ENCODE results near the gene BPIFB1.

The BPIFB1 gene

GRCh38 chr20:33328157-33329137 lies 45.4 kb downstream of the BPIFB1 start:
- Histone ChIP-seq H3K9ac (ENCODE audit: low read length) (no peak overlapping the region), H2AFZ (ENCODE audit: insufficient read depth, low read length, poor library complexity) (no peak overlapping the region), H2BK5ac (ENCODE audit: low read depth, low read length, poor library complexity) (no peak overlapping the region), H2BK120ac (ENCODE audit: insufficient read depth, low read length, poor library complexity) (no peak overlapping the region), H3K36me3 (ENCODE audit: control insufficient read depth in 1 of 2, insufficient read depth in 2 of 2, low read length in 2 of 2) (no peaks in the 10 kb centered on the region), H4K12ac (ENCODE audit: low read depth, low read length) (no peak overlapping the region), H2AK5ac (ENCODE audit: low read length) (no peak overlapping the region), H2BK12ac (ENCODE audit: low read length) (no peak overlapping the region), H3K79me1 (ENCODE audit: low read length) (no peaks in the 10 kb centered on the region), H3K4me3 (ENCODE audit: low read depth, low read length) (no peak overlapping the region), H3K18ac (ENCODE audit: low read length) (no peak overlapping the region), H3K27ac (ENCODE audit: low read depth, low read length) (no peak overlapping the region), H3K4me2 (ENCODE audit: low read length) (no peak overlapping the region), H3K14ac (ENCODE audit: low read length) (no peak overlapping the region), H3K4me1 (ENCODE audit: control insufficient read depth in 1 of 2, insufficient read depth in 2 of 2, low read length in 2 of 2) (no peaks in the 10 kb centered on the region), H3K9me3 (ENCODE audit: insufficient read depth, low read depth, low read length) (no peaks in the 10 kb centered on the region), H3K79me2 (ENCODE audit: control insufficient read depth, insufficient read depth, low read length, poor library complexity) (no peaks in the 10 kb centered on the region), H3K23ac (ENCODE audit: low read length) (no peak overlapping the region), H4K91ac (ENCODE audit: low read depth, low read length) (no peak overlapping the region), H4K8ac (ENCODE audit: low read depth, low read length) (no peak overlapping the region), H3K4ac (ENCODE audit: low read depth, low read length) (no peak overlapping the region), H3K27me3 (ENCODE audit: insufficient read depth, low read length) (peaks cover 3% of the 10 kb centered on the region)
- DNase-seq: no peak
- WGBS (ENCODE audit: extremely low coverage, insufficient coverage, insufficient read length): no CpG with 5 or more reads among the region's 23 CpGs

GRCh38 chr20:33332905-33333456 lies 50.0 kb downstream of the BPIFB1 start:
- H3K4me1 ChIP-seq (ENCODE audit: control insufficient read depth in 1 of 2, insufficient read depth in 2 of 2, low read length in 2 of 2): no peaks in the 10 kb centered on the region
- H3K79me1 ChIP-seq (ENCODE audit: low read length): no peaks in the 10 kb centered on the region
- no CpG with 5 or more reads among the region's 20 CpGs for WGBS (ENCODE audit: extremely low coverage, insufficient coverage, insufficient read length)
- H3K23ac ChIP-seq (ENCODE audit: low read length): no peak overlapping the region
- H3K4ac ChIP-seq (ENCODE audit: low read depth, low read length): no peak overlapping the region
- no peak overlapping the region for H3K4me3 ChIP-seq (ENCODE audit: low read depth, low read length)
- no peaks in the 10 kb centered on the region for H3K36me3 ChIP-seq (ENCODE audit: control insufficient read depth in 1 of 2, insufficient read depth in 2 of 2, low read length in 2 of 2)
- H3K9ac ChIP-seq (ENCODE audit: low read length): no peak overlapping the region
- H3K14ac ChIP-seq (ENCODE audit: low read length): no peak overlapping the region
- no peak overlapping the region for H2AFZ ChIP-seq (ENCODE audit: insufficient read depth, low read length, poor library complexity)
- no peak overlapping the region for H2BK120ac ChIP-seq (ENCODE audit: insufficient read depth, low read length, poor library complexity)
- no peak overlapping the region for H4K12ac ChIP-seq (ENCODE audit: low read depth, low read length)
- H4K8ac ChIP-seq (ENCODE audit: low read depth, low read length): no peak overlapping the region
- H2BK5ac ChIP-seq (ENCODE audit: low read depth, low read length, poor library complexity): no peak overlapping the region
- H3K18ac ChIP-seq (ENCODE audit: low read length): no peak overlapping the region
- peaks cover 3% of the 10 kb centered on the region for H3K27me3 ChIP-seq (ENCODE audit: insufficient read depth, low read length)
- no peak overlapping the region for H2BK12ac ChIP-seq (ENCODE audit: low read length)
- H4K91ac ChIP-seq (ENCODE audit: low read depth, low read length): no peak overlapping the region
- H3K4me2 ChIP-seq (ENCODE audit: low read length): no peak overlapping the region
- H3K79me2 ChIP-seq (ENCODE audit: control insufficient read depth, insufficient read depth, low read length, poor library complexity): no peaks in the 10 kb centered on the region
- no peak overlapping the region for H2AK5ac ChIP-seq (ENCODE audit: low read length)
- no peaks in the 10 kb centered on the region for H3K9me3 ChIP-seq (ENCODE audit: insufficient read depth, low read depth, low read length)
- no peak overlapping the region for H3K27ac ChIP-seq (ENCODE audit: low read depth, low read length)
- DNase-seq: no peak

- no peak overlapping the region for H3K14ac ChIP-seq (ENCODE audit: low read length)
- H3K4me3 ChIP-seq (ENCODE audit: low read depth, low read length): no peak overlapping the region
- H3K4ac ChIP-seq (ENCODE audit: low read depth, low read length): no peak overlapping the region
- no peaks in the 10 kb centered on the region for H3K9me3 ChIP-seq (ENCODE audit: insufficient read depth, low read depth, low read length)
- H4K12ac ChIP-seq (ENCODE audit: low read depth, low read length): no peak overlapping the region
- no peak overlapping the region for H3K27ac ChIP-seq (ENCODE audit: low read depth, low read length)
- no peak overlapping the region for H3K4me2 ChIP-seq (ENCODE audit: low read length)
- H2AFZ ChIP-seq (ENCODE audit: insufficient read depth, low read length, poor library complexity): no peak overlapping the region
- H3K9ac ChIP-seq (ENCODE audit: low read length): no peak overlapping the region
- H2BK120ac ChIP-seq (ENCODE audit: insufficient read depth, low read length, poor library complexity): no peak overlapping the region
- H4K8ac ChIP-seq (ENCODE audit: low read depth, low read length): no peak overlapping the region
- H2BK12ac ChIP-seq (ENCODE audit: low read length): no peak overlapping the region
- no peak overlapping the region for H3K18ac ChIP-seq (ENCODE audit: low read length)
- no CpG with 5 or more reads among the region's 7 CpGs for WGBS (ENCODE audit: extremely low coverage, insufficient coverage, insufficient read length)
- H2BK5ac ChIP-seq (ENCODE audit: low read depth, low read length, poor library complexity): no peak overlapping the region
- no peaks in the 10 kb centered on the region for H3K36me3 ChIP-seq (ENCODE audit: control insufficient read depth in 1 of 2, insufficient read depth in 2 of 2, low read length in 2 of 2)
- H3K4me1 ChIP-seq (ENCODE audit: control insufficient read depth in 1 of 2, insufficient read depth in 2 of 2, low read length in 2 of 2): no peaks in the 10 kb centered on the region
- no peaks in the 10 kb centered on the region for H3K79me2 ChIP-seq (ENCODE audit: control insufficient read depth, insufficient read depth, low read length, poor library complexity)
- H3K79me1 ChIP-seq (ENCODE audit: low read length): no peaks in the 10 kb centered on the region
- no peak overlapping the region for H4K91ac ChIP-seq (ENCODE audit: low read depth, low read length)
- no peak overlapping the region for H3K23ac ChIP-seq (ENCODE audit: low read length)
- H2AK5ac ChIP-seq (ENCODE audit: low read length): no peak overlapping the region
- H3K27me3 ChIP-seq (ENCODE audit: insufficient read depth, low read length): peaks cover 3% of the 10 kb centered on the region
- no peak for DNase-seq
Observed at GRCh38 chr20:33333616-33334015, 50.6 kb downstream of the BPIFB1 start.

- Histone ChIP-seq H2AK5ac (ENCODE audit: low read length) (no peak overlapping the region), H3K4me1 (ENCODE audit: control insufficient read depth in 1 of 2, insufficient read depth in 2 of 2, low read length in 2 of 2) (no peaks in the 10 kb centered on the region), H3K9me3 (ENCODE audit: insufficient read depth, low read depth, low read length) (no peaks in the 10 kb centered on the region), H3K27ac (ENCODE audit: low read depth, low read length) (no peak overlapping the region), H3K4me2 (ENCODE audit: low read length) (no peak overlapping the region), H3K4me3 (ENCODE audit: low read depth, low read length) (no peak overlapping the region), H4K8ac (ENCODE audit: low read depth, low read length) (no peak overlapping the region), H3K18ac (ENCODE audit: low read length) (no peak overlapping the region), H4K91ac (ENCODE audit: low read depth, low read length) (no peak overlapping the region), H3K4ac (ENCODE audit: low read depth, low read length) (no peak overlapping the region), H3K14ac (ENCODE audit: low read length) (no peak overlapping the region), H3K27me3 (ENCODE audit: insufficient read depth, low read length) (peaks cover 3% of the 10 kb centered on the region), H2BK5ac (ENCODE audit: low read depth, low read length, poor library complexity) (no peak overlapping the region), H2BK120ac (ENCODE audit: insufficient read depth, low read length, poor library complexity) (no peak overlapping the region), H3K23ac (ENCODE audit: low read length) (no peak overlapping the region), H3K79me2 (ENCODE audit: control insufficient read depth, insufficient read depth, low read length, poor library complexity) (no peaks in the 10 kb centered on the region), H3K36me3 (ENCODE audit: control insufficient read depth in 1 of 2, insufficient read depth in 2 of 2, low read length in 2 of 2) (no peaks in the 10 kb centered on the region), H3K79me1 (ENCODE audit: low read length) (no peaks in the 10 kb centered on the region), H2AFZ (ENCODE audit: insufficient read depth, low read length, poor library complexity) (no peak overlapping the region), H4K12ac (ENCODE audit: low read depth, low read length) (no peak overlapping the region), H2BK12ac (ENCODE audit: low read length) (no peak overlapping the region), H3K9ac (ENCODE audit: low read length) (no peak overlapping the region)
- 100% methylated on average over 3 of the region's 3 CpGs for WGBS (ENCODE audit: extremely low coverage, insufficient coverage, insufficient read length)
- no peak for DNase-seq
Observed at GRCh38 chr20:33334111-33334510, 51.1 kb downstream of the BPIFB1 start.

All from trophoblast cell (in vitro differentiated cells and primary cell).